Body of pancreas (tissue), 4 donors: ENCODE data around the gene ARL4A.

Experiments
- CTCF ChIP-seq, 7 experiments: fragments of 450-650 bp in 4 of 7; fragments of 200-600 bp in 3 of 7; sonication (generic) in 3 of 7; IDR thresholded peaks; one replicate each; pipeline ENCODE4 v1.5.1; 2016 to 2019; ENCODE audit warnings: antibody characterized with exemption in 7 of 7
- POLR2A ChIP-seq, 3 donors: fragments of 450-650 bp; IDR thresholded peaks; one replicate each; pipeline ENCODE4 v1.6.1; 2016; ENCODE audit warnings: antibody characterized with exemption in 3 of 3, mild to moderate bottlenecking in 2 of 3

GRCh38 chr7:12735923-12736322 is 48.5 kb downstream of the ARL4A start:
- no peak for TF ChIP-seq POLR2A (IDR thresholded peaks at IDR 0.05)
- no peak for TF ChIP-seq CTCF (IDR thresholded peaks at IDR 0.05)
